Measurements from ENCODE around the gene ATP6V1G3.
"Not testable (repeated sequence)": the region's sequence is repeated elsewhere in the genome, so short reads cannot be mapped to it uniquely, and the experiment has no call there.

Gene ATP6V1G3, protein sequence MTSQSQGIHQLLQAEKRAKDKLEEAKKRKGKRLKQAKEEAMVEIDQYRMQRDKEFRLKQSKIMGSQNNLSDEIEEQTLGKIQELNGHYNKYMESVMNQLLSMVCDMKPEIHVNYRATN

DNA sequence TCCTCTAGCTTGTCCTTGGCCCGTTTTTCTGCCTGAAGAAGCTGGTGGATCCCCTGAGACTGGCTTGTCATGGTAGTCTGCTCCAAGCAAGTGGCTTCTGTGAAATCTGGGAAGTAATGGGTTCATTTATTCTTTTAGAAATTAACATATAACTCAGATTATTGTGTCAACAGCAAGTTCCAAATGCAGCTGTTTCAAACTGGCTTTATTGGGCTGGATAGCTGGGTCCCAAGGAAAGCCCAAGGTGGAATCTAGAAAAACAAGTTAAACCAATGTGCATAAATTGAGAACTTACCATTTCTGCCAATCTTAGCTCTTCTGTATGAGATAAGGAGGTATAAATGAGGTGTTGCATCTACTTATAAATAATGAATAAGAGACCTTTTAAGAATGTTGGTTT lies at the start of gene ATP6V1G3:
Gene ATP6V1G3 (minus strand): TSS at position 101 of the 400 bp plus-strand sequence. CDS start 30 bp downstream, at position 71.
- no peak for DNase-seq

DNA sequence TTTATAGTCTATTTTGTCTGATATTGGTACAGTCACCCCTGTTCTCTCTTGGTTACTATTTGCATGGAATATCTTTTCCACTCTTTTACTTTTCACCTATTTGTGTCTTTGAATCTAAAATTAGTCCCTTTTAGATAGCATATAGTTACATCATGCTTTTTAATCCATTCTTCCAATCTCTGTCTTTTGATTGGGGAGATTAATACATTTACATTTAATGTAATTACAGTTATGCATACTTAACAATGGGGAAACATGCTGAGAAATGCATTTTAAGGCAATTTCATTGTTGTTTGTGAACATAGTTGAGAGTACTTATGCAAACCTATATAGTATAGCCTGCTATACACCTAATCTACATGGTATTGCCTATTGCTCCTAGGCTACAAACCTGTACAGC lies 48.4 kb upstream of the ATP6V1G3 start:
- no peak for DNase-seq

DNA sequence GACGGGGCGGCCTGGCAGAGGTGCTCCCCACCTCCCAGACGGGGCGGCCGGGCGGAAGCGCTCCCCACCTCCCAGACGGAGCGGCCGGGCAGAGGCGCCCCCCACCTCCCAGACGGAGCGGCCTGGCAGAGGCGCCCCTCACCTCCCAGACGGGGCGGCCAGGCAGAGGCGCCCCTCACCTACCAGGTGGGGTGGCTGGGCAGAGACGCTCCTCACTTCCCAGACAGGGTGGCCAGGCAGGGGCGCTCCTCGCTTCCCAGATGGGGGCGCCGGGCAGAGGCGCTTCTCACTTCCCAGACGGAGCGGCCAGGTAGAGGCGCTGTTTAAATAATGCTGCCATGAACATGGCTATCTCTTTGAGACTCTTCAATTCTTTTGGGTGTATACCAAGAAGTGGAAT lies 43.7 kb upstream of the ATP6V1G3 start:
- no peak for DNase-seq

DNA sequence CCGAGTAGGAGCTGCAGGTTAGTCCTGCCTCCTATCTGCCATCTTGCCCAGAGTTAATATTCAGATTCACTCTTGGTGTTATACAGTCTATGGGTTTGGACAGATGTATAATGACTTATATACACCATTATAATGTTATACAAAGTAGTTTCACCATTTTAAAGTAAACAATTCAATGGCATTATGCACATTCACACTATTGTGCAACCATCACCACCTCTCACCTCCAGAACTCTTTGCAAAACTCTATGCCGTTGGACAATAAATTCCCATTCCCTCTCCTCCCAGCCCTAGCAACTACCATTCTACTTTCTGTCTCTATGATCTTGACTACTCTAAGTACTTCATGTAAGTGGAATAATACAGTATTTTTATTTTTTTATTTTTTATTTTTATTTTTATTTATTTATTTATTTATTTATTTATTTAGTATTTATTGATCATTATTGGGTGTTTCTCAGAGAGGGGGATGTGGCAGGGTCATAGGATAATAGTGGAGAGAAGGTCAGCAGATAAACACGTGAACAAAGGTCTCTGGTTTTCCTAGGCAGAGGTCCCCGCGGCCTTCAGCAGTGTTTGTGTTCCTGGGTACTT lies 42.8 kb upstream of the ATP6V1G3 start:
- not testable (repeated sequence) for DNase-seq

DNA sequence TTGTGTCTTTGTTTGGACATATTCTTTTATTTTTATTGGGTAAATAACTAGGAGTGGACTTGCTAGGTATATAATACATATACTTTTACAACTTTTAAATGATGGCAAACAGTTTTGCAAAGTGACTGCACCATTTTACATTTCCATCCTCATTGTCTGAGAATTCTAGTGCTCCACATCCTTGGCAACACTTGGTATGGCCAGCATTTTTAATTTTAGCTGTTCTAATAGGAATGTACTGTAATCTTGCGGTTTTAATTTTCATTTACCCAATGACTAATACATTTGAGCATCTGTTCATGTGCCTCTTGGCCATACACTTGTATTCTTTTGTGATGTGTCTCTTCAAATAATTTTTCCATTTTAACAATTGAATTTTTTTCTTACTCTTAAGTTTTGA lies 37.0 kb upstream of the ATP6V1G3 start:
- DNase-seq: no peak

DNA sequence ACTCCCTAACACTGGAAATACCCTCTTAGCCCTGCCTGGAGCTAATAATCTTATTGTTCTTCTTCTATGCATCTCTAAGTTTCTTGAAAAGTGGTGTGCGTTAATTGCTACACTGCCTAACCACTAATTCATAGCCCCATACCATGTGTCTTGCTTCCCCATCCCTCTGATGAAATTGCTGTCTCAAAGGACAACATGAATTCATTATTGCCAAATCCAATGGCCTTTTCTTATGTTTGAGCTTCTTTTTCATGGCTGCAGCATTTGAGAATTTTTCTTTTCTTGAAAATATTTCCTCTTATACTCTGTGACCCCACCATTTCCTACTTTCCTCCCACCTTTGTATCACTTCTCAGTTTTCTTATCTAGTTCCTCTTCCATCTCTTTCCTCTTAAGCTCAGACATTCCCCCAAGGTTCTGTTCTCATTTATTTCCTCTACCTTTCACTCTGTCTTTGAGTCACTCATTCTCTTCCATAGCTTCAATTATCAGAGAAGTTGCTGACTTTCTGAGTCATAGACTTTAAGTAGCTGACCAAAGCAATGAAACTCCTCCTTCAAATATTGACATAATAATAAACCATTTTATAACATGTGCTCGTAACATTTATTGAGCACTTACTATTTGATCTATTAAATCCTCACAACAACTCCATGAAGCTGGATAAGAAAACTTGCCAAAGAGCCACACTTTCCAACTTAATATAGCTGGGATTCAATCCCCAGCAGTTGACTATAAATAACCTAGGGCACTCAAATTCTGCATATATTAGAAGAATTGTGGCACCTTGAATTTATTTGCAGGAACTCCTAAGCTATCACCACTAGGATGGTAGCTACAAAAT lies 35.5 kb upstream of the ATP6V1G3 start:
- no peak for DNase-seq

DNA sequence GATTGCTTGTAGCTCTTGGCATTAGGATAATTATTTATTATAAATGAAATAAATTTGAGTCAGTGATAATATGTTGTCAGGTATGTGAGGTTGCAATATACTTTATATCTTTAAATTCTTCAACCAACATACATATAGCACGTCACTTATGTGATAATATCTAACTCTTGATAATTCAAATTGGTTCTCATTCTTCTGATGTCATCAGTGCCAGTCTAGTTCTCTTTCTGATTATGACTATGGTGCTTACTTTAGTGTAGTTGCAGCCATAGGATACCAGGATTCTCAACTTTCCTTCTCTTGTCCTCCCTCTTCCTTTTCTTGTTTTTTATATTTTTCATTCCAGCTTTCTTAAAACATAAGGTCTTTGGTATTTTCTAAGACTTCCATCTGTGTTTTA lies 34.8 kb upstream of the ATP6V1G3 start:
- DNase-seq: no peak

DNA sequence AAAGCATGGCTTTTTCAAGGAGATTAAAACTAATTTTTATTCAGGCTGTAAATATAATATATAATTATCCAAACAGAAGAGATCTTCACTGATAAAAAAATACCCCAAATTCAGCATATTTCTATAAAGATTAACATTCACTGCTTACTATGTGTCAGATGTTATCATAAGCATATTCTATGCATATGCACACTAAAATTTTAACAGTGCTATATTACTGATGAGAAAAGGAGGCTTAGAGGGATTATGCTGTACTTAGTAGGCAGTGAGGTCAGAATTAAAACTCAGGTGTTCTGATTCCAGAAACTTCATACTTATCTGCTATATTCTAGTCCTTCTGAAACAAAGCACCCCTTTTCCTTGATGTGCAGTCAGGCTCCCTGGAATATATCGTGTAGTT lies 33.8 kb upstream of the ATP6V1G3 start:
- DNase-seq: no peak

DNA sequence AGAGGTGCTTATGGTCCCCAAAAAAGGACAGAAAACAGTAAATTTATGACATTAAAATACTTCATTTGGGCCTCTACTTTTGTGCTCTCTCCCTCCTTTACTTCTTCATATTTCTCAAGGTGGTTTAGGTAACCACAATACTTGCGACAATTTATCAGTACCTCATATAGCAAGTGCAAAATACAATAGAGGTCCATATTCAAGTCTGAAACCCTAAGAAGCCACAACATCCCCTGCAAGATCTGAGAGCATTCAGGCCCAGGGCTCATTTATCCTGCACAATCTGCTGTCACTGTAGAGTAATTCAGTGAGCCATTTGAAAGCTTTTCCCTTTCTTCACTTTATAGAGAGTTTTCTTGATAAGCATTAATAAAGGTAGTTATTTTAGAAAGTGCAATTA lies 24.2 kb upstream of the ATP6V1G3 start:
- DNase-seq: no peak

DNA sequence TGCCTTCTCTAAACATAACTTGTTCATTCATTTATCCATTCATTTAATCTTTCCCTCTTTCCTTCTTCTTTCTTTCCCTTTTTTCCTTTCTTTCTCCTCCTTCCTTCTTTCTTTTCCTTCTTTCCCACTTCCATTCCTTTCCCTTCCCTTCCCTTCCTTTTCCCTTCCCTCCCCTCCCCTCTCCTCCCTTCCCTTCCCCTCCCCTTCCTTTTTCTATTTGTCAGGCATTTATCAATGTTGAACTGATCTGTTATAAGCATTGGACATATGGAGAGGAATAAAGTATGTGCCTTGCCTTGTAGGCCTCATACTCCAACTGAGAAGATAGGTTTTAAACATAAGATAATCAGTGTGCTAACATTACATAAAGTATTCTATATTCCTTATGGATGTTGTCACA lies 23.7 kb upstream of the ATP6V1G3 start:
- DNase-seq: no peak

DNA sequence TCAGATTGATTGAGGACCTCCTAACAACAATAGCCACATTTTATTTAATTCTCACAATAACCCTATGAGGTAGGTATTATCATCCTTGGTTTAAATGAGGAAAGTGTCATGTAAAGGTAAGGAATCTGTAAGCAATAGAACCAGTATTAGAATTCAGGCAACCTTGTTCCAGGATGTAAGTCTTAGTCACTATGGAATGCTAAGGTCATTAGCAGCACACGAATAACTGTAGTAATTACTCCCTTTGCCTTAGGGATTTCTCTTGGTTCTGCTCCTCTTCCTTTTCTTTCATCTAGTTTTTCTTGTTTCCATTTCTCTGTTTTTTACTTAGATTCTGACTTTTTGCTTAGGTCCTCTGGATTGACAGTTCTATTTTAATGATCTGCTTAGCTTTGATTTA lies 23.1 kb upstream of the ATP6V1G3 start:
- DNase-seq: no peak

DNA sequence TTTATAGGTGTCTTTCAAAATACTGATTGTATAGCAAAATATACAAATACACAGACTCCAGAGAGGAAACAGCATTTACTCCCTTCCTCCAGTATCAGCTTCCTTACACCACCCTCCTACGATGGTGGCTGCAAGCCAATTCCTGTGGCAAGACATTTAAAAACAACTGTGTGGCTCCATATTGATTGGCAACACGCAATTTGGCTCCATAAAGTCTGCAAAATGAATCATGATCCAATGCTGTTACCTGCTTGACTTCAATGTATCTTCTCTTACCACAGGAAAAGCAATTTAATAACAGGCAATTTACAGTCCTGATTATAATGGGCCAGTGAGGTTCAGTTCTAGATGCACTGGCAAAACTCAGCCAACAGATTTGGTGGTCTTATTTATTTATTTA lies 19.7 kb upstream of the ATP6V1G3 start:
- DNase-seq: no peak

DNA sequence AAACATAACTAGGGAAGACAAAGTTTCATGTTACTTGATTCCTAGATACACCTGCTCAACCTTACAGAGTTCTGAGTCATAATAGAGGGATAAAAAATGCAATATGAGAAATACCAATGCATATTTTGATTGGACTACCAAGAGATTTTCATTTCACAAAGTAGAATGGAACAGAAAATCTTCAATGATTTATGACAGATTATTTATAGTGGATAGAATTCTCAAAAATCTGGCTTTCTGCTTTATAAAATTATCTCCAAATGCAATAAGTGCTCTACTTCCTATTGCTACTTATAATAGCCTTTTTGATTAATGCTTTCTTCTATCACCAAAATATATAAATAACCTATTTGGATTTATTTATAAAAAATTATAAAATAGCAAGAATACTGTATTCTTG lies 18.9 kb upstream of the ATP6V1G3 start:
- DNase-seq: no peak

DNA sequence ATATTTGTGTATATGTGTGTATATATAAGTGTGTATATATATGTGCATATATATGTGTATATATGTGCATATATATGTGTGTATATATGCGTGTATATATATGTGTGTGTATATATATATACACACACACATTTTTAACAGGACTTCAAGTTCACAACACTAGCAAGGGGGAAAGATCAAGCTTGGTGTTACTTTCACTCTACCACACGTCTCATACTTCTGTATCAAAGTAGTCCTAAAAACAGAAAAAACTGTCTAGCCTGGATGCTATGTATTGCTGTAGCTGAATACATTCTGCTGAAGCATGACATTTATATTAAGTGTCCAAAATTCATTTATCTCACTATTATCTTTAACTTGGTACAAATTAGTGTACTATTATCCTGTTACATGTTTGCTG lies 17.9 kb upstream of the ATP6V1G3 start:
- DNase-seq: no peak

DNA sequence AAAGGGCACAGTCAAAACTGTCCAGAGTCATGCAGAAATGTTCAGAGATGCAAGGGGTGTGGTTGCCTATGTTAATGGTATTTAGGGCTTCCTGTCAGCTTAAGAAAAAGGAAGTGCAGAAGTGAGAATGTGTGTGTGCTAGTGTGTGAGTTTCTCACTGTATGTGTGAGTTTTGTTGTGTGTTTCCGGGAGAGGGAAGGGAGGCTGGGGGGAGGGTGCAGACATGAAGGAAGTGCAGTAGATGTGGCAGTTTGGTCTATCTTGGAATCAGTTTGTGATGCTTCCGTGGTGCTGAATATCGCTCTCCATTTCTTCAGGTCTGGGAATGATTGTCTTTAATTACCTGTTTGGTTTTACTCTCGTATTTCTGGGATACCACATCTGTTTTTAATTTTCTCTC lies 16.5 kb upstream of the ATP6V1G3 start:
- DNase-seq: no peak

DNA sequence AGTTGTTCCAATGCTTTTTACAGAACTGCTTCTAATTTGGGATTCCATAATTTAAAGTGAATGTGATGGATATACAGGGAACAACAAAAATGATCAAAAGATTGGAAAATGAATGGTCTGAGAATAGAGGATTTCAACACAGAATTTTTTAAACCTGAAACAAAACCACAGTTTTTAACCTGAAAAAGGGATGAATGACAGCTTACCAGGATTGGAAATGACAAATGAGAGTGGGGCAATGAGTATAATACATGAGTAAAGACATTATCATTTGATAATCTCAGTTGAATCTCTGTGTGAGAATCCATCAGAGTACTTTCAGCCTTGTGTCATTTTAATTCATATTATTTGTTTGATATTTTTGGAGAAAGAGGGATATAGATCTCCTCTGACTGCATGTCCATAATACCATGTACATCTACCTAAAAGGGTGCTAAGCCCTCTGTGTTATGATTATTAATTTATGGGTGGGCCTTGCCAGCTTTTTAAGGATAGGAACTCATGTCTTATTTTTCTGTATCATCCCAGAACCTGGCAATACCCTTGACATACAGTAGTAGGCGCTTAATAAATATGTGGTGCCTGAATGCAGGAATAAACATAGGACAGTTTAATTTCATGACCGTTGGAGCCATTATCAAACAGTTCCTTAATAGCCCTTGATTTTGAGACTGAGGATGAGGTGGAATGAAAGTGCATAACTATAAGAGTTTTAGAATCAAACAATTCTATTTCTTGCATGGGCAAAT lies 12.4 kb upstream of the ATP6V1G3 start:
- DNase-seq: no peak

DNA sequence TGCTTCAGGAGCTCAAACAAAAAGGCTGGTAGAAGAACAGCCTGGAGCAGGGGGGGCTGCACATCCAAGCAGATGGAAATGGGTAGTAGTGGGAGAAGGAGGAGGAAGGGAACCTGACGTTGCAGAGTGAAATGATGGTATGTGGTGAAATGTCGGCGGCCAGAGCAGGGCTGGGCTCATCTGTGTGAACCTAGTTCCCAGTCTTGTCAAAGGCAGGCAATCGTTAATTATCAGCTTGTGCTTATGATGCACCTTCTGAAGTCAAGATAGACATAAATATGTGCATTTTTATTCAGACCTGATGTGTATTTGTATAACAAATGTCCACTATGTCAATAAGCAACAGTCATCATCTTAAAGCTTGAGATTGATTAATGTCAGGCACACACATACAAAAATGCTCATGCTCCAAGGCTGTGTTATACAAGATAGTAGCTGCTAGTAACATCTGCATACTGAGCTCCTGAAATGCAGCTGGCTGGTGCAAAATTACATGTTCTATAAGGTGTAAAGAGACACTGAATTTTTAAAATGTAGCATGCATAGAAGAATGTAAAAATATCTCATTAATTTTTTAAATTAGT lies 10.6 kb upstream of the ATP6V1G3 start:
- DNase-seq: no peak

DNA sequence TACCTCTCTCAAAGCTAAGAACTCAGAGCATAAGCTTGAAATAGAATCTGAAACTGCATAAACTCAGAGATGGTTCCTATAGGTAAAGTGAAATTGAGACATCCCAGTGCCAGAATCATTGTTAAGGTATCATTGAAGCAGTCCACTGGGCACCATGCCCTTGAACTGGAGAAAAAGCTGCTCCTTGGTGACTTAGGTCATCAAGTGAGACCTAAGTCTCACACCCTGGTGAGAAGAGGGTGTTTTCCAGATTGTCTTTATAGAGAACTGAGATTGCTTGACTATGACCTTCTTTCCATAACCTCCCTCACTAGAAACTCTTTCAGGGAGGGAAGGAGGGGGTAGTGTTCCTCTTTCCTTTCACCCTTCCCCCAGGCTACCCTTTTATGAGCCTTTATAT lies 9.4 kb upstream of the ATP6V1G3 start:
- no peak for DNase-seq

DNA sequence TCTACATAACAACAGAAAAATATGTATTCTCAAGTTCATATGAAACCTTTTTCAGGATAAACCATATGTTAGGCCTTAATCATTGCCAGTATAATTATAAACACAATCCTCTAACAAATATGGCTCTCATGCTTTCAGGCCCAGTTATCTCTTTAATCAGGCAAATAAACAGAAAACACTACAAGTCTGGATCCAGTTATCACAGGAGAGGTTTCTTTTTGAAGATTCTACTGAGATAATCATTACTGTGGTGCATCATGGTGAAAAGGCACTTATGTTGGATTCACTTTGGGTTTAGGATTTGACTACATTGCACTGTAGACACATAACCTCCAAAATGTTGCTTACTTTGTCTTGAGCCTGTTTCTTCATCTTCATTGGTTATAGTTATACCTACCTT lies 8.4 kb upstream of the ATP6V1G3 start:
- no peak for DNase-seq

DNA sequence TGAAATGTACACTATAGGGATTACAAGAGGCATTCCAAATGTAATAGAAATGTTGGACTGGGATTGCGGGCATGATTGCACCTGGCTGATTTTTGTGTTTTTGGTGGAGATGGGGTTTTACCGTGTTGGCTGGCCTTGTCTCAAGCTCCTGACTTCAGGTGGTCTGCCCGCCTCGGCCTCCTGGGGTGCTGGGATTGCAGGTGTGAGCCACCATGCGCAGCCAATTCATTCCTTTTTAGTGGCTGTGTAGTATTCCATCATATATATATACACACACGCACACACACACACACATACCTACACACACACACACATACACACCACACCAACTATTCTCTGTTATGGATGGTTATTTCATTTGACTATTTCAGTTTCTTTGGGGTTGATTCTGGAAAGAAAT lies 4.7 kb upstream of the ATP6V1G3 start:
- DNase-seq: no peak

DNA sequence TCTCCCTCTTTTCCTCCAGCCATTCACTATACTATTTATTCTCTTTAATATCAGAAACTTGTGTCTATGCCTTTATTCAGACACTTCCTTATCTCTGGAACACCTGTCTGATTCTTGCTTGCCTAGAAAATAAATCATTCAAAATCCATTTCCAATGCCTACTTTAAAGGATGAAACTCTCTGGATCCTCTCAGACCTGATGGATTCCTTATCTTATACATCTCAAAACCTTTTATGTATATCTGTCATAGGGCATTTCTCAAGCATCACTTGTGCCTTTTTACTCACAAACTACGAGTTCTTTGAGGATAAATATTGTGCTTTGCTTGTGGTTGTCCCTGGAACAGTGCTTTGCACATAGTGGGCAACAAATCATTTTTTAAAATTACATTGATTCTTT lies 3.8 kb upstream of the ATP6V1G3 start:
- no peak for DNase-seq

DNA sequence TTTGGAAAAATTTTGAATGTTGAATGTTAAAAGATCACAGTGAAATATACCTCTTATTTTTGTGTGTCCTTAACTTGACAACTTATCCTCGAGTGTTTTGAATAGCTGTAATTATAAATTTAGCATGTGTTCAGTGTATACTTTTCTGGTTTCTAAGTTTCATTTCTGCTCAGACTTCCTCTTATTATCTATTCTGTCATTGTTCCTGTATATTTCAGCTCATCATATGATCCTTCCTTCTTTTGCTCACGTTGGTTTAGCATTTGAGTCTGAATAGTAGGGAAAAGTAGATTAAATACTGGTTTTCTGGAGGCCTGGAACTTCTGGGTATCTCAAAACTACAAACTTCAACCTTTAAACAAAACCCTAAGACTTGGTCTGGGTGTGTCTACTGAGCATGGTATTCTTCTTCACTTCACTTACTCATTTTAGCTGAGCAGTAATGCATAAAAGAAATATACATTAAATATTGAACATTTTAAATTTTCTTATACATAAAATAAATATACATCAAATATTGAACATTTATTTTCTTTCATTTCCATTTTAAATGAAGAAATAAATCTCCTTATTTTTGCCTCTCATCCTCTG lies 3.3 kb upstream of the ATP6V1G3 start:
- DNase-seq: no peak

DNA sequence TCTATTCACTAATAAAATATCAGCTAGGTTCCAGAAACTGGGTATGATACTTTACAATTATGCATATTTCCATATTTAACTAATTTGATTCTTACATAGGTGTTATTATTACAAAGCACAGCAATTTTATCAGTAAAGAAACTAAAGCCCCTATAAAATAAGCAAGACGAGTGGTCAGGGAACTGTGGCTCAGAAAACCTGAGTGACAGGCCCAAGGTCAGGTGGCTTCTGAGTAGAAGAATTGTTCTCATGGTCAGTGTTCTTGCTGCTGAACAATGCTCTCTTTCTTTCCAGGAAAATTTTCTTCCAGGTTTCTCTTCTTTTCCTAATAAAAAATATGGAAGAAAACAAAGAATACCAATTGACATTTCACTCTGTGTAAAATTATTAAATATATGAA lies 2.2 kb upstream of the ATP6V1G3 start:
- DNase-seq: no peak
